Body of pancreas (tissue), 4 donors: ENCODE measurements around the gene DTNBP1.

Source experiments
- CTCF ChIP-seq, 7 experiments: fragments of 450-650 bp in 4 of 7; fragments of 200-600 bp in 3 of 7; sonication (generic) in 3 of 7; IDR thresholded peaks; one replicate each; pipeline ENCODE4 v1.5.1; 2016 to 2019; ENCODE audit warnings: antibody characterized with exemption in 7 of 7
- POLR2A ChIP-seq, 3 donors: fragments of 450-650 bp; IDR thresholded peaks; one replicate each; pipeline ENCODE4 v1.6.1; 2016; ENCODE audit warnings: antibody characterized with exemption in 3 of 3, mild to moderate bottlenecking in 2 of 3

GRCh38 chr6:15672818-15673217 lies 10.0 kb upstream of the DTNBP1 start:
- TF ChIP-seq CTCF (IDR thresholded peaks at IDR 0.05) (no peak), POLR2A (IDR thresholded peaks at IDR 0.05) (no peak)
